ENCODE measurements around the gene IPO5. TPM values are rescaled to one million over a fixed set of nuclear protein-coding genes. Genes with fewer than 3 reads are reported as not detected.

IPO5 gene
- total RNA-seq, 1 experiment from 2014 or later: 342 TPM

DNA sequence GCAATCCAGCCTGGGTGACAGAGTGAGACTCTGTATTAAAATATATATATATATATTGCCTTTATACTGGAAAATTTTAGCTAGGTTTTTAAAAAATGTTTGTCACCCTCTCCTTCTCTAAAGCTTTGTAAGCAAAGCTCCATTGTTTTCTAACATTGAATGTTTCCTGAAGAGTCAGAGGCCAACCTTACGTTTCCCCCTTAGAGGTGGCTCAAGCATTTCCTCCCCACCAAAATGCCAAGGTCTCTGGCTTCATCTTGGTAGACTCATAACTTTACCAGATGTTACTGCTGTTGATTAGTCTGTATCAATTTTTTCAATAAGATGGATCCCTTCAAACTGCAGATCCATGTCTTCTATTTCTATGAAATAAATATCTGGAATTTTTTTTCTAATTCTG is 25.2 kb upstream of the IPO5 start:
- Histone ChIP-seq H3K27me3 (ENCODE audit: insufficient read depth, low read length) (no peaks in the 10 kb centered on the region), H2AK5ac (ENCODE audit: insufficient read length, low read length) (no peak overlapping the region), H3K9ac (ENCODE audit: extremely low read depth, insufficient read length, low read length) (no peak overlapping the region), H2BK12ac (ENCODE audit: insufficient read length, low read depth, low read length) (no peak overlapping the region), H3K23ac (ENCODE audit: insufficient read length, low read depth, low read length) (no peak overlapping the region), H2BK20ac (ENCODE audit: low read depth, low read length, poor library complexity, severe bottlenecking) (no peak overlapping the region), H4K20me1 (ENCODE audit: control insufficient read depth, insufficient read depth, insufficient read length) (no peaks in the 10 kb centered on the region), H2AFZ (ENCODE audit: low read length) (no peak overlapping the region), H2BK120ac (ENCODE audit: low read depth, low read length, poor library complexity, severe bottlenecking) (no peak overlapping the region), H3K18ac (ENCODE audit: insufficient read length, low read depth, low read length) (no peak overlapping the region), H2BK15ac (ENCODE audit: low read depth, low read length) (no peak overlapping the region), H3T11ph (ENCODE audit: low read length) (no peak overlapping the region), H3K9me3 (ENCODE audit: control insufficient read depth, low read depth, low read length) (no peaks in the 10 kb centered on the region), H3K23me2 (ENCODE audit: insufficient read length, low read depth, low read length, poor library complexity, severe bottlenecking) (no peaks in the 10 kb centered on the region), H3K4me1 (ENCODE audit: insufficient read depth, low read length) (no peaks in the 10 kb centered on the region), H3K79me2 (ENCODE audit: insufficient read depth, low read length) (no peaks in the 10 kb centered on the region), H4K8ac (replicated peaks; ENCODE audit: insufficient read length, low read depth, low read length) (no peak overlapping the region), H2BK5ac (ENCODE audit: insufficient read length, low read length) (no peak overlapping the region), H3K14ac (ENCODE audit: insufficient read depth, low read length) (no peak overlapping the region), H3K27ac (ENCODE audit: insufficient read length, low read depth, low read length) (no peak overlapping the region), H4K91ac (ENCODE audit: insufficient read length, low read depth, low read length) (no peak overlapping the region), H3K79me1 (ENCODE audit: insufficient read depth, low read depth, low read length, poor library complexity, severe bottlenecking) (no peaks in the 10 kb centered on the region), H4K5ac (ENCODE audit: insufficient read length, low read depth, low read length) (no peak overlapping the region), H3K56ac (ENCODE audit: insufficient read length, low read depth, low read length) (no peak overlapping the region), H3K4ac (ENCODE audit: low read depth, low read length) (no peak overlapping the region), H3K4me2 (ENCODE audit: insufficient read depth, insufficient read length, low read length) (no peak overlapping the region)
- WGBS (ENCODE audit: extremely low coverage, insufficient read length, low lambda C conversion rate): no CpG with 5 or more reads among the region's 1 CpG
- no peak overlapping the region for H3K4me3 Mint-ChIP-seq
- H3K9me3 Mint-ChIP-seq: no peaks in the 10 kb centered on the region
- no peaks in the 10 kb centered on the region for H3K27me3 Mint-ChIP-seq (ENCODE audit: low read depth)
- TF ChIP-seq, protein P1, sequence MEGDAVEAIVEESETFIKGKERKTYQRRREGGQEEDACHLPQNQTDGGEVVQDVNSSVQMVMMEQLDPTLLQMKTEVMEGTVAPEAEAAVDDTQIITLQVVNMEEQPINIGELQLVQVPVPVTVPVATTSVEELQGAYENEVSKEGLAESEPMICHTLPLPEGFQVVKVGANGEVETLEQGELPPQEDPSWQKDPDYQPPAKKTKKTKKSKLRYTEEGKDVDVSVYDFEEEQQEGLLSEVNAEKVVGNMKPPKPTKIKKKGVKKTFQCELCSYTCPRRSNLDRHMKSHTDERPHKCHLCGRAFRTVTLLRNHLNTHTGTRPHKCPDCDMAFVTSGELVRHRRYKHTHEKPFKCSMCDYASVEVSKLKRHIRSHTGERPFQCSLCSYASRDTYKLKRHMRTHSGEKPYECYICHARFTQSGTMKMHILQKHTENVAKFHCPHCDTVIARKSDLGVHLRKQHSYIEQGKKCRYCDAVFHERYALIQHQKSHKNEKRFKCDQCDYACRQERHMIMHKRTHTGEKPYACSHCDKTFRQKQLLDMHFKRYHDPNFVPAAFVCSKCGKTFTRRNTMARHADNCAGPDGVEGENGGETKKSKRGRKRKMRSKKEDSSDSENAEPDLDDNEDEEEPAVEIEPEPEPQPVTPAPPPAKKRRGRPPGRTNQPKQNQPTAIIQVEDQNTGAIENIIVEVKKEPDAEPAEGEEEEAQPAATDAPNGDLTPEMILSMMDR (conservative IDR thresholded peaks at IDR 0.05): no peak
- no peak for DNase-seq
- H3K4me1 Mint-ChIP-seq: peaks cover 4 to 5% of the 10 kb centered on the region in 2 experiments; a peak in 3 of 4 replicates
- H3K27ac Mint-ChIP-seq: no peak overlapping the region
- H3K36me3 Mint-ChIP-seq (ENCODE audit: insufficient read depth in 1 of 3, low read depth in 3 of 3): 0 out of 7 replicates have a peak, but pooled peaks cover 0 to 2% (median 0%) of the 10 kb centered on the region in 3 experiments

All from H9 (cell line).